ENCODE results near the gene KCNH8.
A peak's percentile ranks its signal among the peaks of the same experiment; 100 is the strongest.
"Not testable (repeated sequence)": the region's sequence is repeated elsewhere in the genome, so short reads cannot be mapped to it uniquely, and the experiment has no call there.

Gene KCNH8

GRCh38 chr3:19147905-19148767 is at the start of gene KCNH8:
Gene KCNH8 (plus strand): TSS chr3:19148510. CDS start chr3:19148720, 210 bp downstream.
- peak in 1 of 4 experiments; percentile 3 for DNase-seq

DNA sequence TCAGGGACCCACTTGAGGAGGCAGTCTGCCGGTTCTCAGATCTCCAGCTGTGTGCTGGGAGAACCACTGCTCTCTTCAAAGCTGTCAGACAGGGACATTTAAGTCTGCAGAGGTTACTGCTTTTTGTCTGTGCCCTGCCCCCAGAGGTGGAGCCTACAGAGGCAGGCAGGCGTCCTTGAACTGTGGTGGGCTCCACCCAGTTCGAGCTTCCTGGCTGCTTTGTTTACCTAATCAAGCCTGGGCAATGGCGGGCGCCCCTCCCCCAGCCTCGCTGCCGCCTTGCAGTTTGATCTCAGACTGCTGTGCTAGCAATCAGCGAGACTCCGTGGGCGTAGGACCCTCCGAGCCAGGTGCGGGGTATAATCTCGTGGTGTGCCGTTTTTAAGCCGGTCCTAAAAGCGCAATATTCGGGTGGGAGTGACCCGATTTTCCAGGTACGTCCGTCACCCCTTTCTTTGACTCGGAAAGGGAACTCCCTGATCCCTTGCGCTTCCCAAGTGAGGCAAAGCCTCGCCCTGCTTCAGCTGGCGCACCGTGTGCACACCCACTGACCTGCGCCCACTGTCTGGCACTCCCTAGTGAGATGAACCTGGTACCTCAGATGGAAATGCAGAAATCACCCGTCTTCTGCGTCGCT is 45.5 kb upstream of the KCNH8 start:
- not testable (repeated sequence) for DNase-seq

- no peak for DNase-seq
These were observed 44.8 kb upstream of the KCNH8 start for GRCh38 chr3:19103510-19103909.

DNA sequence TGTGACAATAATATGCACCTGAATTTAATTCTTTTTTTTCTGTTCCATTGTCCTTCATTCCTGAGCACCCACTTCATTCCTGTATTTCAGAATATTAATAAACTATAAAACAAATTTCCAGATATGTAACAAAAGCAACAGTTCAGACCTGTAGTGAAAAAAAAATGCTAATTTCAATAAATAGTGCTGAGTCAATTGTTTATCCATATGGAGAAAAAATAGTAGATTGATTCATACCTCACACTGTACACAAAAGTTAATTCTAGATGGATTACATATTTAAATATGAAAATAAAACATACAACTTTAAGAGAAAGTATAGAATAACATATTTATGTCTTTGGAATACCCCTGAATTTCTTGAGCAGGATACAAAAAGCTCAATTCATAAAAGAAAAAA is 43.9 kb upstream of the KCNH8 start:
- DNase-seq = no peak

- no peak for DNase-seq
These were observed 42.5 kb upstream of the KCNH8 start for GRCh38 chr3:19105826-19106225.

DNA sequence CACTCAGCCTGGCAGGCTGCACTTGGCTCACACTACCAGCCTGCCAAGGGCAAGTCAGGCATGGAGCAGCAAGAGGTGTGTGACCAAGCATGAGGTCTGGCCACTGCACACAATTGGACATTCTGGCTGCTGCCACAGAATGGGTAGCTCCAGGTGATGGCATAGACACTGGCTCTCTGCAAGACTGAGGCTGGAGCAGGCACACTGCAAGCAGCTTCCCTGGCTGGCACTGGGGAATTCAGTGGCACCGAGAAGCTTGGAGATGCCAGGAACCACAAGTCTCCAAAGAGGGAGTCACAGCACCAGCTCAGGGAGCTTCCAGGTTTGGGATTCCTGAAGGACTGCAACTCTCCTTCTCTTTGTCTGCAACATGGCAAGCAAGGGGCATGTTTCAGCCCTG is 42.0 kb upstream of the KCNH8 start:
- DNase-seq = no peak

DNA sequence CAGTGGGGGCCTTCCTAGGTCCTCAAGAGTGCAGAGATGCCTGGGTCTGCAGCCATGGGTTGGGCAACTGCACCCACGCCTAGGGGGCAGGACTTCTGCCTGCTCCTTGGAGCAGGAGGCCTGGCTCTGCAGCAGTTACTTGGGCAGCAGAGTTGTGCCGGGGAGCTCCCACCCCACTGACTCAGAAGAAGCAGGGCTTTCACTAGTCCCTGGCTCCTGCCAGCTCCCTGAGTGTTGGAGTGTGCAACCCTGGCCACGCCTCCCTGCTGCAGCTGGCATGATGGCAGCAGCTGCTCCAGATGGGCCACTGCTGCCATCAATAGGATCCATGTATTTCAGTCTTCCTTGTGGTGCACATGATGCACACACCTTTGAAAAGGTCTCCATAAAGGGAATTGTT is 40.6 kb upstream of the KCNH8 start:
- DNase-seq = no peak

GRCh38 chr3:19110335-19110895 is 37.9 kb upstream of the KCNH8 start:
- DNase-seq = no peak

DNA sequence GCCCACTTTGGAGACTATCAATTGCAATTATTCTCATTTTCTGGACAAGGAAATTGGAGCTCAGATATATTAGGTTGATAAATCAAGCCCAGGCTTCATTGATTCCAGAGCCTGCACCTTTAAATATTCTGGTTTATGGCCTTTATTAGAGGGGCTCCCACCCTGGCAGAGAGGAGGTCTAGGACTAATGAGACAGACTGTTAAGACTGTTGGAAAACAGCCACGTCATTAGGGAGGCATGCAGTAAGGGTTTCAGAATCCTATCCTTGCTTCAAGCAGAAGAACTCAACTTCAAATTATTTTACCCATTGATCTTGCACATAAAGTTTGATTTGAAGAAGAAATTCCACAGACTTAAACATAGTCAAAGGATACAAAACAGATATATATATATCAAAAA is 33.8 kb upstream of the KCNH8 start:
- no peak for DNase-seq

GRCh38 chr3:19116239-19116638 is 32.1 kb upstream of the KCNH8 start:
- no peak for DNase-seq

DNA sequence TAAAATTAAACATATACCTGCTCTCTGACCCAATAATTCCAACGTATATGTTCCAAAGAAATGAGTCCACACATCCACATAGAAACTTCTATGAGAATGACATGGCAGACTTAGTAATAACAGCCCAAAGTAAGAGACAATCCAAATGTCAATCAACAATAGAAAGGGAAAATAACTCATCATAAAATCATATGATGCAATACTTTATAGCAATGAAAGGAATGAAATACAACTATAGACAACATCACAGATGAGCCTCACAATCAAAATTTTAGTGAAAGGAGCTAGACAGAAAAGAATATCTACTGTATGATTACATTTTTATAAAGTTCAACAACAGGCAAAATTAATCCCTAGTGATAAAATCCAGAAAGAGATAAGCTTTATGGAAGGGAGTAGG is 23.6 kb upstream of the KCNH8 start:
- no peak for DNase-seq

DNA sequence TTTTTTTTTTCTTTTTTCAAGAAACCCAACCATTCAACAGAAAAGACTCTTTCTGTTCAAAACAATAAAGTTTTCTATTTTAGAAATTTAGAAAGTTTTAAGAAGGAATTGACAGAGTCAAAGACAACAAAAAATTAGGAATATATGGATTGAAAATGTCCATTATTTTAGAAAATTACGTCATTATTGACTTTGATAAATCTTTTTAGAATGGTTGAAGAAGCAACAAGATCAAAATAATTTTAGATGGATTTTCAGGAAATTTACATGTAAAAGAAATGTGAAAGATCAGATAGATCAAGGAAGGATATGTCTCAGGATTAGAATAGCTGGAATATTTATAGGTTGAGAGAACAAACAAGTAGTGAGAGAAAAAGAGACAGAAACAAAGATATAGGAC is 8.4 kb upstream of the KCNH8 start:
- no peak for DNase-seq

DNA sequence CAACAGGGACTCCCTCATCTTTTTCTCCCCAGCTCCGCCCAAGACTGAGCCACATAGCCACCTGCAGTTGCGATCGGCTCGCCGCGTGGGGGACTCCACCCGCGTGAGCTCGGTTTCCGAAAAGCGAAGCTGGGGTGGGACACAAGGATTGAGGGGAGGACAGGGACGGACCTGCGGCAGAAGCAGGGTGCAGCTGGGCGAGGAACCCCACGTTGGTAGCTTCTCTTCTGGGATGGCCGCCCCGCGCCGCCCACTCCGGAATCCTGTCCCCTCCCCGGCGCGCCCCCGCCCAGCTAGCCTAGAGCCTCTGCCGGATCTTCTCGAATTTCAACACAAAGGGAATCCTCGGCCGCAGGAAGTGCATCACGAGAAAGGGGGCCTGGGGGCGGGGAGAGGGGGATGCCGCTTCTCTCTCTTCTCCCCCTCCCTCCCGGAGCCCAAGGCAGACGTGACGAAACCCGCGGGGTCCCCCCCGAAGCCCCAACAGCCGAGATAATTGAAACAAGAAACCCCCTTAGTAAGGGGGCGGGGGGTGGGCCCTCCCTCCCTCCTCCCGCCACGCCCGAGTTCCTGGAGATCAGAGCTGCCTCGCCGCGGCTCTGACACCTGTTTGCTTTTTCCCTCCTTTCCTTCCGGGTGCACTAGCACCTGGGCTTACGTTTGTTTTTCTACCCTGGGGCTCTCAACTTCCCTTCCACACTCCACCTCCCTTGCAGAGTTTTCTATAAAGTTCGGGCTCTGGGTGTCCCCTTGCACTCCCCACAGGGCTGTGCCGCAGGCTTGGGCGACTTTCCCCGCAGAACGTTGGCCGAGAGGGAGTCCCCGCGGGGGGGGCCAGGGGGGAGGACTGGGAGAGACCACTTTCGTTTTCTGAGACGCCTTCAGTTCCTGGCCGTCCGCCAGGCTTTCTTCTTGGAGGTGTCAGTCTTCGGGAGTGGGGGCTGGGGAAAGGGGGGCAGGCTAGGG is 1.3 kb upstream of the KCNH8 start:
- peak in 3 of 4 experiments; percentile 9 to 30 (median 10) for DNase-seq

DNA sequence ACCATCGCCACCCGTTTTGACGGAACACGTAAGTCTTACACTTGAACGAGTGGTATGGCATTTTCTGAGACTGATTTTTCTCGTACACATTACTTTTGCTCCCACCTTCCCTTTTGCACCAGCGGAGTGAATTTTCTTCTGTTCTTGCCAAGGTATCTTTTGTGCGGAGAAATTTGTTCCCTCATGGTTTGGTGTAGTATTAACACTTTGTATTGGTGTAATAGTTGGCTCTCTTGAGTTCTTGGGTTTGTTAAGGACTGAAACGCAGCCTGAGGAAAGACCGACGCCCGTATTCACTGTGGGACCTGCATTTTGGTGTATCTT is 420 bp downstream of the KCNH8 start:
- DNase-seq = no peak

GRCh38 chr3:19149368-19149767 is 1.1 kb downstream of the KCNH8 start:
- DNase-seq = peak in 1 of 4 experiments; percentile 1

DNA sequence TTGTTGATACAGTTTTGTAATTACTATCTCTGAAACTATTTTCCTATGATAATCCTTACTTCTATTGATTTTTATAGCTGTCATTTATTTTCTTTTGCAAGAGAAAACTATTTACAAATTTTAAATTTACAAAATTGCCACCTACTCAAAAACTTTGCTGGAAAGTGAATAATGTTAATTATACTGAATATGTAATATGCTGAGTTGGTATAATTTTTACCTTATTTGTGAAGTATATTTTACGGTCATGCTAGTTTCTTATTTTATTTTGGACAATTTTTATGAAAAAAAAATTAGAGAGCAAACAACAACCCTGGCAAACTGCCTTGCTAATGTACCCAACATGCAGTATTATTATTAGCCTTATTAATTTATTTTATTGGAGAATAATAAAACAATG is 2.9 kb downstream of the KCNH8 start:
- DNase-seq = no peak

DNA sequence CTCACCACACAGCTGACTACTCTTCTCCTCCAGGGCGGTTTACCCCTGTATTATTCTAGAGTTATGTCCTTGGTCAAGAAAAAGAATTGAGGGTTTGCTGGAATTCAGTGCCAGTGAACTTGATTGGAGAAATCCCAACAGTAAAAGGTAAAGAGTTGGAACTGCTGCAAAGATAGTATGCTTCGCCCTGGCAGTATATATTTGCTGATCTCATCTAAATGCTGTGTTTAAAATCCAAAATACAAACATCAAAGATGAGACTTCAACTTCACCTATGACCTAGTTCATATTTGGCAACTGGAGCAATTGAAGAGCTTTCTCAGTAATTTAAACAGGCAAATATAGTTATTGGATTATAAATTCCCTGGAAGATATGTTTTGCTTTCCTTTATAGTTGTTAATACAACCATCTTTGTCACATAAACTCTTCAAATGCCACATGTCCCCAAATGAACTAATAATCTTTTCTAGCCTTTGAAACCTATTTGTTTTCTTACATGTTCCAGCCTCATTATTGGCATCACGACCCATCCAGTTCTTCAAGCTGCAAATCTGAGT is 6.5 kb downstream of the KCNH8 start:
- no peak for DNase-seq

GRCh38 chr3:19155375-19155774 is 7.1 kb downstream of the KCNH8 start:
- no peak for DNase-seq

GRCh38 chr3:19159966-19160635 is 11.8 kb downstream of the KCNH8 start:
- no peak for DNase-seq

DNA sequence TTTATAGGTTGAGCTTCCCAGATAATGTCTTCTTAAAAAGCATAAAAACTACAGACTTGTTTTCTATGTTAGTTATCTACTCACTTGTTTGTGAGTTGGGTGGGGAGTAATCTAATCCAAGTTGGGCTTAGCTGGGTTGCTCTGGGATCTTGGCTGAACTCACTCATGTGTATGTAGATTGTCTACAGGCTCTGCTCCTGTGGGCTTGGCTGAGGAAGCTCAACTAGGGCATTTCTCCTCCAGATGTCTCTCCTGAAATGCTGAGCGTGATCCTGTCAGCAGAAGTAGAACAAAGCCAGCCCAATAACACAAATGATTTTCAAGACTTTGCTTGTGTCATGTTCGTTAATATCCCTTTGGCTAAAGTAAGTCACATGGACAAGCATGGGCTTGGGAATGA is 17.3 kb downstream of the KCNH8 start:
- DNase-seq = no peak

DNA sequence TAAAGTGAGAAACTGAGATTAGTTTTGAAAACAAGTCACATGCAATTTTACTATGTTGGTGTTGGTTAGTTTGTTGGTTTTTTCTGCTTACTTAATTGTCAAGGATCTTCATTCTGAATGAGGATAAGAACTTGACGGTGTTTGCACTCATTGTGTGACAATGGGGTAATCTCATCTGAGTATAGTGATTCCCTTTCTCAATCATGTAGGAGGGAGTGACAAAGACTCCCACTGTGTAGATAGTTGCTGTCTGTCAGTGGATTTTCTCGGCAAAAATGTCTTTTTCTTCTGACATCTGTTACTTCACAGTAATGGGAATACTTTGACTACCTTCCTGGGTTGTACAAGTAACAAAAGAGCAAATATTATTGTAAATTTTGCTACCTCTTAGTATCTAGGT is 23.5 kb downstream of the KCNH8 start:
- DNase-seq = no peak

- no peak for DNase-seq
These were observed 25.6 kb downstream of the KCNH8 start for GRCh38 chr3:19173945-19174344.

All from activated CD4-positive, CD25-positive, alpha-beta regulatory T cell (primary cell).